Nephron progenitor cell (in vitro differentiated cells): Measurements from ENCODE around the gene SLC28A1.

Experiments used
- DNase-seq: peaks from one replicate; pipeline ENCODE4 v3.0.0; 2021
- H3K27ac Mint-ChIP-seq: 2 replicates; pipeline ENCODE4 v1.8.0; 2021; ENCODE audit warnings: mild to moderate bottlenecking, moderate library complexity, mixed read lengths
- H3K27me3 Mint-ChIP-seq: 2 replicates; pipeline ENCODE4 v1.8.0; 2021; ENCODE audit warnings: mild to moderate bottlenecking, low read depth, mixed read lengths; ENCODE audit not compliant: poor library complexity
- H3K36me3 Mint-ChIP-seq: 2 replicates; pipeline ENCODE4 v1.8.0; 2021; ENCODE audit warnings: low read depth, mixed read lengths
- H3K4me1 Mint-ChIP-seq: 2 replicates; pipeline ENCODE4 v1.8.0; 2021; ENCODE audit warnings: mixed read lengths
- H3K4me3 Mint-ChIP-seq: 2 replicates; pipeline ENCODE4 v1.8.0; 2021; ENCODE audit warnings: mild to moderate bottlenecking, moderate library complexity, mixed read lengths
- H3K9me3 Mint-ChIP-seq: 2 replicates; pipeline ENCODE4 v1.8.0; 2021; ENCODE audit warnings: mild to moderate bottlenecking, moderate library complexity, mixed read lengths
- TF ChIP-seq, protein P1 (sequence below): fragments of 200-600 bp; sonication (generic); IDR thresholded peaks from 2 replicates; pipeline ENCODE4 v1.5.0; 2021; ENCODE audit warnings: antibody characterized with exemption

SLC28A1 gene

DNA sequence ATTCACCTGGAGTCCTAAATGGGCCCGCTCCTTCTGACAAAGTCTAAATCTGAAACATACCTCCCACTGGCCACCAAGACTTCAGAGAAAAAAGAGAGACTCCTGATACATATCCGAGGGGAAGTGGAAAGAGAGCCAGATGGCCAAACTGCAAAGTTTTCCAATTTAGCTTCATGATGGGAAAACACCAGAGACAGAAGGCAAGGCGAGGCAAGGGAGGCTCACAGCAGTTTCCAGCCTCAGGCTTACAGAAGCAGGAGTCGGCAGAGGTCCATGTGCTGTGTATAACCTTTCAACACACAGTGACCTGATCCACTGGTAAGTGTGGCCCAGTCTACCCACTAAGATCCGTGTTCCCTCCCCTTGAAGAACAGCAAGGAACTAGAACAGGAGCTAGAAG is 67.3 kb downstream of the SLC28A1 start:
- Mint-ChIP-seq H3K4me3 (no peak overlapping the region), H3K27ac (no peak overlapping the region), H3K4me1 (peaks cover 27% of the 10 kb centered on the region), H3K27me3 (peaks cover 36% of the 10 kb centered on the region), H3K36me3 (no peaks in the 10 kb centered on the region), H3K9me3 (no peaks in the 10 kb centered on the region)
- no peak for DNase-seq
- TF ChIP-seq, protein P1, sequence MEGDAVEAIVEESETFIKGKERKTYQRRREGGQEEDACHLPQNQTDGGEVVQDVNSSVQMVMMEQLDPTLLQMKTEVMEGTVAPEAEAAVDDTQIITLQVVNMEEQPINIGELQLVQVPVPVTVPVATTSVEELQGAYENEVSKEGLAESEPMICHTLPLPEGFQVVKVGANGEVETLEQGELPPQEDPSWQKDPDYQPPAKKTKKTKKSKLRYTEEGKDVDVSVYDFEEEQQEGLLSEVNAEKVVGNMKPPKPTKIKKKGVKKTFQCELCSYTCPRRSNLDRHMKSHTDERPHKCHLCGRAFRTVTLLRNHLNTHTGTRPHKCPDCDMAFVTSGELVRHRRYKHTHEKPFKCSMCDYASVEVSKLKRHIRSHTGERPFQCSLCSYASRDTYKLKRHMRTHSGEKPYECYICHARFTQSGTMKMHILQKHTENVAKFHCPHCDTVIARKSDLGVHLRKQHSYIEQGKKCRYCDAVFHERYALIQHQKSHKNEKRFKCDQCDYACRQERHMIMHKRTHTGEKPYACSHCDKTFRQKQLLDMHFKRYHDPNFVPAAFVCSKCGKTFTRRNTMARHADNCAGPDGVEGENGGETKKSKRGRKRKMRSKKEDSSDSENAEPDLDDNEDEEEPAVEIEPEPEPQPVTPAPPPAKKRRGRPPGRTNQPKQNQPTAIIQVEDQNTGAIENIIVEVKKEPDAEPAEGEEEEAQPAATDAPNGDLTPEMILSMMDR = no peak

DNA sequence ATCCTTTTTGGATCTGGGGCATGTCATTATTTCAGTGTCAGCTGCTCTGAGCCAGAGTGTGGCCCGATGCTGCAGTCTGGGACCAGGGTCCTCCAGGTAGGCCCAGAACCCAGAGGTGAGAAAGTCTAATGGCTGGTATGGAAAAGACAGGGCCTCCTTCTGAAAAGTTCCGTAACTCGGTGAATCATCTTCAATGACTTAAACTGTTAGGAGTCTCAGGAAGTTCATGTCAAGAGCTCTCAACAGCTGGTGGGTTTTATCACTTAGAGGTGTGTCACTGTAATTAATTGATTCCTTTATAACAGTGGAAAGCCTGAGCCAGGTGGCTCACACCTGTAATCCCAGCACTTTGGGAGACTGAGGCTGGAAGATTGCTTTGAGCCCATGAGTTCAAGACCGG is 68.7 kb downstream of the SLC28A1 start:
- no peaks in the 10 kb centered on the region for H3K36me3 Mint-ChIP-seq
- peaks cover 32% of the 10 kb centered on the region for H3K27me3 Mint-ChIP-seq
- peaks cover 6% of the 10 kb centered on the region for H3K9me3 Mint-ChIP-seq
- H3K4me1 Mint-ChIP-seq = peaks cover 27% of the 10 kb centered on the region
- TF ChIP-seq, protein P1 = no peak
- no peak overlapping the region for H3K27ac Mint-ChIP-seq
- DNase-seq = no peak
- H3K4me3 Mint-ChIP-seq = no peak overlapping the region

DNA sequence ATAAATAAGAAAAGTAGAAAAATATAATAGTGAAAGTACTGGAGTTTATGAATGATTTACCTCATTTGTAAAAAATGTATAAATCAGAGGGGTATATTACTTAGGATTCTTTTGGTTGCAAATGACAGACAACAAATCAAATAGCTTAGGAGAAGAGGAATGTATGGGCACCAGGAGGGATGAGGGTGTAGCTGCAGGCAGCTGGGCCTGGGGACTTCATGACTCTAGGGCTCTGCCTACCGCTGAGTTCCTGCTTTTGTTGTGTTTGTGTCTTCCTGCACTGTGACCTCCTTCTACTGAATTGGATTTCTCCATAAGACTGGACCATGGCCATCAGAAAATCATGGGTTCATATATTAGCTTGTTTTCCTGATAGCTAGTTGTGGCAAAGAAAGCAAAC is 69.3 kb downstream of the SLC28A1 start:
- no peak for DNase-seq
- H3K4me1 Mint-ChIP-seq = peaks cover 27% of the 10 kb centered on the region

DNA sequence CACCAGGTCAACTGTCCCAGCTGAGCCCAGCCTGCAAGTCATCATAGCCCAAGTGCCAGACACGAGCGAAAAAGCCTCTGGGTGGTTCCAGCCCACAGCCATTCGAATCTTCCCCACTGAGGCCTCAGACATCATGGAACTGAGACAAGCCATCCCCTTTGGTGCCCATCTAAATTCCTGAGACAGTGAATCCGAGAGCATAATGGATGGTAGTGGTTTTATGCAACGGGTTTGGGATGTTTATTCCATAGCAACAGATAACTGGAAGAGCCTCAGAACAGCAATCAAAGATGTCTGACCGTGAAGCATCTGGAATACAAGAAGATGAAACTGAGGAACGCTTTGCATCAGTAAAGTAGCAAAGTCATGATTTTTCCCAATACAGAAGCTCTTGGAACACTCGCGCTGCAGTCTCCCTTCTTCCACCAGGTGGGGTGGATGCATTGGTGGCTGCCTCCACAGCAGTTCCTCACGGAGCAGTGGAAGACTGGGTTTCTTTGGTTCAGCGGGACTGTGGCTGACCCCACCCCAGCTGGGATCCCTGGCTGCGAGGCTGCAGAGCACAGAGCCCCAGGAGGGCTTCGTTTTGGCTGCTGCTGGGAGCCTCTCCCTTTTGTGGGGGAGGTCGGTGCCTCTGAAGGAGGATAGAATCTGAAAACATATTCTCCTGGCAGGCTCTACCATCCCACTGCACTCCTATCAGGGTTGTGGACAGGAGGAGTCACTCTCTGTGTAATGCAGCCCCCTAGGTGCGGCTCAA is 70.8 kb downstream of the SLC28A1 start:
- peak; percentile 62 for DNase-seq
- no peak overlapping the region for H3K4me3 Mint-ChIP-seq
- peaks cover 22% of the 10 kb centered on the region for H3K27me3 Mint-ChIP-seq
- H3K27ac Mint-ChIP-seq = no peak overlapping the region
- TF ChIP-seq, protein P1 = peak; percentile 69
- H3K4me1 Mint-ChIP-seq = peaks cover 20% of the 10 kb centered on the region
- peaks cover 6% of the 10 kb centered on the region for H3K9me3 Mint-ChIP-seq
- no peaks in the 10 kb centered on the region for H3K36me3 Mint-ChIP-seq

More for the DNA sequence above, 69.3 kb downstream of the SLC28A1 start:
- Mint-ChIP-seq H3K27me3 (peaks cover 30% of the 10 kb centered on the region), H3K27ac (no peak overlapping the region), H3K9me3 (peaks cover 6% of the 10 kb centered on the region), H3K4me3 (no peak overlapping the region), H3K36me3 (no peaks in the 10 kb centered on the region)
- TF ChIP-seq, protein P1 = no peak

DNA sequence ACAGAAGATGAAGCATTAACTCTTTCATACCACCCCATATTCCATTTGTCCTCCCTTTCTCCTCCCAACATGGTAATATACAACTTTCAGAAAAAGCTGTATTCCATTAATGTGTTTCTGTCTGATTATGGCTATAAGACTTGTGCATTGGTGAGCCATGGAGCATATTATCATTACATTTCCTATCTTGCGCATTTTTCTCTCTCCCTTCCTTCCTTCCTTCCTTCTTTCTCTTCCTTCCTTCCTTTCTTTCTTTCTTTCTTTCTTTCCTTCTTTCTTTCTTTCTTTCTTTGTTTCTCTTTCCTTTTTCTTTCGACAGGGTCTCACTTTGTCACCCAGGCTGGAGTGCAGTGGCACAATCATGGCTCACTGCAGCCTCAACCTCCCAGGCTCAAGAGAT is 71.7 kb downstream of the SLC28A1 start:
- DNase-seq = no peak
- Mint-ChIP-seq H3K4me3 (no peak overlapping the region), H3K27ac (no peak overlapping the region), H3K36me3 (no peaks in the 10 kb centered on the region), H3K27me3 (peaks cover 18% of the 10 kb centered on the region), H3K4me1 (peaks cover 13% of the 10 kb centered on the region), H3K9me3 (peaks cover 6% of the 10 kb centered on the region)
- TF ChIP-seq, protein P1 = no peak
